ENCODE results near the gene DENND4C. TPM values are rescaled to one million over a fixed set of nuclear protein-coding genes. Genes with fewer than 3 reads are reported as not detected.
"Not testable (repeated sequence)": the region's sequence is repeated elsewhere in the genome, so short reads cannot be mapped to it uniquely, and the experiment has no call there.

Gene DENND4C
- polyA plus RNA-seq, 3 donors from 2014 or later = 40.6 to 49.1 (median 44.5) TPM

DNA sequence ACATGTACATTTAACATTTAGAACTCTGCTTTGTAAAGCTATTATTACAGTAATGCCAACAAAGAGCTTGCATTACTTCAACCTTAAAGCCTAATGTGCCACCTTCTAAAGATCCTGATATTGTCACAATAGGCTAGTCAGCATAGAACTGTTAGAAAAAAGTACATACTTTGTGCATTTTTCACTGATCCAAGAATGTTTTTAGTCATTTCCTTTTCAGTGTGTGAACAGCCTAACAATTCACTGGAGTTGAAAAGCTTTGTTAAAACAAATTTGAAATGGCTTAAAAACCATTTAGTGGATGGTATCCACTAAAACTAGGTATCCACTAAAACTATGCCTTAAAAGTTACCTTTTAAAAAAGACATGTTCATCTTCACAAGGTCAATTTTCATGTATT, 145.0 kb downstream of the DENND4C start:
- Mint-ChIP-seq H3K4me1 (peaks cover 35 to 45% of the 10 kb centered on the region in 2 donors), H3K27ac (peak overlapping the region in 3 of 6 donors; percentile 9 to 69 (median 40)), H3K27me3 (ENCODE audit: low read depth in 3 of 3) (peaks cover 9 to 18% (median 10%) of the 10 kb centered on the region in 3 donors), H3K4me3 (no peak overlapping the region), H3K36me3 (peaks cover 6 to 57% (median 34%) of the 10 kb centered on the region in 3 donors), H3K9me3 (no peaks in the 10 kb centered on the region)
- no peak for DNase-seq

DNA sequence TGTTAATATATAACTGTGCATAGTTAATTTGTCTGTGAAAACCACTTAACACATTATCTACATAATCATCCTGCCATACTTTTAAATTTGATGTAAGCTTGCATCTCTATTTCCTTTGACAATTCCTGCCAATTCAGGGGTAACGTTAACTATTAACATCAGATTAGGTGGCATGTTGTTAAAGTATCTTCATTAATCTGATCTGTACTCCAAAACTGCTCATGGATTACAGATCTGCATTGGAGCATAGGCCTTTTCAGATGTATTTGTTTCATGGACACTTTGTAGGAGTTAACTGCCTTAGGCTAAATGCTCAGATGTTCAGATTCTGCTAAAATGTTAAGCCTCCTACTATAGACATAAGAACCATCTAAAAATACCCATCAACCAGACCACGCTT, 146.4 kb downstream of the DENND4C start:
- no peaks in the 10 kb centered on the region for H3K9me3 Mint-ChIP-seq
- H3K36me3 Mint-ChIP-seq = peaks cover 6 to 54% (median 34%) of the 10 kb centered on the region in 3 donors
- no peak for DNase-seq
- peak overlapping the region in 2 of 5 donors; percentile 15 to 29 for H3K4me3 Mint-ChIP-seq
- peaks cover 9 to 18% (median 10%) of the 10 kb centered on the region in 3 donors for H3K27me3 Mint-ChIP-seq (ENCODE audit: low read depth in 3 of 3)
- H3K4me1 Mint-ChIP-seq = peaks cover 42 to 54% of the 10 kb centered on the region in 2 donors
- H3K27ac Mint-ChIP-seq = peak overlapping the region in 4 of 6 donors; percentile 11 to 67 (median 50)

DNA sequence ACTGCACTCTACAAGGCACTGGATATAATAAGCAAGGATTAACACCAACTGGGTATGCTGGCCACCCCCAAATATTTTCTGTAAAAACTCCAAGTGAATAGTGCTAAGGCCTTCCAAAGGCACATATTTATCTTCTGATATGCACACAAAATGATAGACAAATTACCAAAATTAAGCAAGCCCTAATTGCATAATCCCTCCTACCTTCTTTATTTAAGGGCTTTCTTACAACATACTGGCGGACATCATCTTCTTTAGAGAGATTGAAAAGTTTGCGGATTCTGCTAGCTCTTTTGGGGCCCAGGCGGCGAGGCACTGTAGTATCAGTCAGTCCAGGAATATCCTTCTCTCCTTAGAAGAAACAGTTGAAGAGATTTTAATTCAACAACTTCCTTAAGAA, 147.7 kb downstream of the DENND4C start:
- Mint-ChIP-seq H3K36me3 (peaks cover 6 to 45% (median 34%) of the 10 kb centered on the region in 3 donors), H3K27ac (peak overlapping the region in 5 of 6 donors; percentile 97 to 99 (median 98)), H3K27me3 (ENCODE audit: low read depth in 3 of 3) (peaks cover 9 to 18% (median 10%) of the 10 kb centered on the region in 3 donors), H3K4me1 (peaks cover 42 to 54% of the 10 kb centered on the region in 2 donors), H3K9me3 (no peaks in the 10 kb centered on the region), H3K4me3 (peak overlapping the region in 4 of 5 donors; percentile 26 to 100 (median 98))
- no peak for DNase-seq

DNA sequence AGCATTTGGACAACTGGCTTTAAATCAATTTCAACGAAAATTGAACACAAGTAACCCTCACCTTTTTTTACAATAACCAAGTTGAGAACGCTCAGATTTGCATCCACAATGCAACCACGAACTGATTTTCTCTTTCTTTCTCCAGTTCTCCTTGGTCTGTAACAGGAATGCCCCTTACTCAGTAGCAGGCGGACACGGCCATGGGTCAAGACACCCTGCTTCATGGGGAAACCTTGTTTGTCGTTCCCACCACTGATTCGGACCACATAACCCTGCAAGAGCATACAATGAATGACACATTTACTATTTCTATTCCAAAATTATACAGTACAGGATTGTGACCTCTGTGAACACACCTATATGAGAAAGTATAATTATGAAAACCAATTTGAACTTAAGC, 148.2 kb downstream of the DENND4C start:
- peak overlapping the region; percentile 97 to 99 (median 98) for H3K27ac Mint-ChIP-seq
- peak overlapping the region; percentile 96 to 100 (median 97) for H3K4me3 Mint-ChIP-seq
- H3K9me3 Mint-ChIP-seq = no peaks in the 10 kb centered on the region
- peaks cover 42 to 54% of the 10 kb centered on the region in 2 donors for H3K4me1 Mint-ChIP-seq
- peak in 1 of 3 donors; percentile 18 for DNase-seq
- peaks cover 6 to 43% (median 33%) of the 10 kb centered on the region in 3 donors for H3K36me3 Mint-ChIP-seq
- H3K27me3 Mint-ChIP-seq (ENCODE audit: low read depth in 3 of 3) = peaks cover 9 to 18% (median 10%) of the 10 kb centered on the region in 3 donors

DNA sequence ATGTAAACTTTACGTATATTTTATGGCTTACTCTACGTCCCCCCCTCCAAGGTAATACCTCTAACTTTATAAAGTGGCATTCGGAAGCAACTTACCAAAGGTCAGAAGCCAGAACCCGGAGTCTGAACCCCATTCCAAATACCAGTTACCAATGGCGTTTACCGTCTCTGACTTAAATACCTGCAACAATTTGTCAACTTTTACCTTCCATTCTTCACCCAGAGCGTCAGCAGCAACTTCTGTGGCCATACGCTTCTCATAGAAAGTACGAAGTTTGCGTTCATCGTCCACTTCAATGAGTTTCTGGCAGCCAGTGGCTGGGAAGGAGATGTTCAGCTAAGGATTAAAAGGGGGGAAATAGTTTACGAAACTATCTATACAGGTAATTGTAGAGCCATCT, 148.8 kb downstream of the DENND4C start:
- Mint-ChIP-seq H3K36me3 (peaks cover 6 to 40% (median 30%) of the 10 kb centered on the region in 3 donors), H3K4me3 (peak overlapping the region; percentile 96 to 100 (median 97)), H3K27ac (peak overlapping the region; percentile 97 to 99 (median 98)), H3K27me3 (ENCODE audit: low read depth in 3 of 3) (peaks cover 9 to 18% (median 10%) of the 10 kb centered on the region in 3 donors), H3K4me1 (peaks cover 42 to 54% of the 10 kb centered on the region in 2 donors), H3K9me3 (no peaks in the 10 kb centered on the region)
- DNase-seq = no peak

DNA sequence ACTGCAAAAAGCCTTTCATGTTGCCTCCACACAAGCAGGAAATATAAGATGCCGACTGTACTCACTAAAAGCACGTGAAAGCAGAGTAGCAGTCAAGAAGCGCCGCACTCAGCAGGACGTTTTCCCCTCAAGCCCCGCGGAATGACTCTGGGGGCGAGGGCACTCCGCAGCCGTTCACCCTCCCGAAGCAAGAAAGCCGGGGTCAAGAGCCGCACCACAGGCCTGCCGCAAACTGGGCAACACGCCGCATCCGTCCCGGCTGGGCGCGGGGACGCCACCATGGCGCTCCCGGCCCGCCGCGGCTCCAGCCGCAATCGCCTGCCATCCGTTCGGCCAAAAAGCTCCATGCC, 149.2 kb downstream of the DENND4C start:
- no peaks in the 10 kb centered on the region for H3K9me3 Mint-ChIP-seq
- H3K36me3 Mint-ChIP-seq = peaks cover 6 to 36% (median 30%) of the 10 kb centered on the region in 3 donors
- H3K4me3 Mint-ChIP-seq = peak overlapping the region; percentile 96 to 100 (median 97)
- peaks cover 42 to 54% of the 10 kb centered on the region in 2 donors for H3K4me1 Mint-ChIP-seq
- peaks cover 9 to 18% (median 10%) of the 10 kb centered on the region in 3 donors for H3K27me3 Mint-ChIP-seq (ENCODE audit: low read depth in 3 of 3)
- DNase-seq = no peak
- peak overlapping the region; percentile 97 to 99 (median 98) for H3K27ac Mint-ChIP-seq

DNA sequence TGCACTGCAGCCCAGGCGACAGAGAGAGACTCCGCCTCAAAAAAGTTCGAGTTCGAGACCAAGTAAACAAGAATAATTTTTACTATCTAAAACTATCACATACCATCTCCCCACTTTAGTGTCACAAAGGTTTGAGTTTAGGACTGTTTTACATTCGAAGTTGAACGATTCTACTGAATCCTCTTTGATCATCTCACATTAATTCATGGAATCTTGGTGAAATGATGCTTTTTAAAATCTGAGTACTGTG, 150.3 kb downstream of the DENND4C start:
- H3K9me3 Mint-ChIP-seq = no peaks in the 10 kb centered on the region
- no peak for DNase-seq
- H3K4me1 Mint-ChIP-seq = peaks cover 42 to 54% of the 10 kb centered on the region in 2 donors
- H3K27ac Mint-ChIP-seq = peak overlapping the region; percentile 97 to 99 (median 98)
- H3K4me3 Mint-ChIP-seq = peak overlapping the region; percentile 96 to 100 (median 97)
- H3K27me3 Mint-ChIP-seq (ENCODE audit: low read depth in 3 of 3) = peaks cover 9 to 18% (median 10%) of the 10 kb centered on the region in 3 donors
- peaks cover 6 to 30% (median 24%) of the 10 kb centered on the region in 3 donors for H3K36me3 Mint-ChIP-seq

DNA sequence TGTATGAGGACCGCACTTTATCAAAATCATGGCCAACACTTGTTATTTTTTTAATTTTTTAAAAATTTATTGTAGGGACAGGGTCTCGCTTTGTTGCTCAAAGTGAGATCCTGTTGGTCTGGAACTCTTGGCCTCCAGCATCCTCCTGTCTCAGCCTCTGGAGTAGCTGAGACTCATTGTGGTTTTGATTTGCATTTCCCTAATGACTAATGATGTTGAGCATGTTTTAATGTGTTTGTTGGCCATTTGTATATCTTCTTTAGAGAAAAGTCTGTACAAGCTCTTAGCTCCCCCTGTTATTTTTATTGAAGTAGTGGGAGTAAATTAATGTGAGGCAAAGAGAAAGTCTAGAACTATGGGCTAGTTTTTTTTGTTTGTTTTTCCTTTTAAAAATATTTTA, 151.2 kb downstream of the DENND4C start:
- no peak for DNase-seq
- peaks cover 40 to 47% of the 10 kb centered on the region in 2 donors for H3K4me1 Mint-ChIP-seq
- peaks cover 9 to 21% (median 10%) of the 10 kb centered on the region in 3 donors for H3K27me3 Mint-ChIP-seq (ENCODE audit: low read depth in 3 of 3)
- H3K27ac Mint-ChIP-seq = peak overlapping the region in 2 of 6 donors; percentile 97 to 99
- no peaks in the 10 kb centered on the region for H3K9me3 Mint-ChIP-seq
- peak overlapping the region in 3 of 5 donors; percentile 21 to 99 (median 29) for H3K4me3 Mint-ChIP-seq
- peaks cover 10 to 21% (median 15%) of the 10 kb centered on the region in 3 donors for H3K36me3 Mint-ChIP-seq

DNA sequence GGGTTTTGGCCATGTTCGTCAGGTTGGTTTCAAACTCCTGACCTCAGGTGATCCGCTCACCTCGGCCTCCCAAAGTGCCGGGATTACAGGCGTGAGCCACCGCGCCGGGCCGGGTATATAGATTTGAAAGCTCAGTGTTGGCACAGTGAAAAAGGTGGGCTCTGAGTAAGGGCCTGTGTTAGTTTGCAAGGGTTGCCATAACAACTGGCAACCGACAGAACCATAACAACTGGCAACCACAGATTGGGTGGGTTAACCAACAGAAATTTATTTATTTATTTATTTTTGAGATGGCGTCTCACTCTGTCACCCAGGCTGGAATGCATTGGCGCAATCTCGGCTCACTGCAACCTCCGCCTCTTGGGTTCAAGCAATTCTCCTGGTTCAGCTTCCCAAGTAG, 154.7 kb downstream of the DENND4C start:
- not testable (repeated sequence) for H3K36me3 Mint-ChIP-seq; H3K9me3 Mint-ChIP-seq; H3K4me3 Mint-ChIP-seq; H3K27ac Mint-ChIP-seq; DNase-seq; H3K27me3 Mint-ChIP-seq (ENCODE audit: low read depth in 3 of 3)
- H3K4me1 Mint-ChIP-seq = peaks cover 10 to 12% of the 10 kb centered on the region in 2 donors

DNA sequence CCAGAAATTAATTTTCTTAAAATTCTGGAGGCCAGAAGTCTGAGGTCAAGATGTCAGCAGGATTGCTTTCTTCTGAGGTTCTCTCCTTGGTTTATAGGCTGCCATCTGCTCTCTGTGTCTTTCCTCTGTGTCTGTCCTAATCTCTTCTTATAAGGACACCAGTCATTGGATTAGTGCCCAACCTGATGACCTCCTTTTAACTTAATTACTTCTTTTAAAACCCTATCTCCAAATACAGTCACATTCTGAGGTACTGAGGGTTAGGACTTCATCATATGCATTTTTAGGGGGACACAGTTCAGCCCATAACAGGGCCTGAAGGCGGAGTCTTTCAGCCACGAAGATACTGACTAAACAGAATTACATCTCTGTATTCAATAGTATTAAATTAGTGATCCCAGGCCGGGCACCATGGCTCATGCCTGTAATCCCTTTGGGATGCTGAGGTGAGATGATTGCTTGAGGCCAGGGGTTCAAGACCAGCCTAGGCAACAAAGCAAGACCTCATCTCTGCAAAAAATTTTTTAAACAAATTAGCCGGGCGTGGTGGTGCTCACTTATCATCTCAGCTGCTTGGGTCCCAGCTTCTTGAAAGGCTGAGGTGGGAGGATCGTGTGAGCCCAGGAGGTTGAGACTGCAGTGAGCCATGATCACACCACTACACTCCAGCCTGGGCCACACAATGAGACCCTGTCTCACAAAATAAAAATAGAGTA, 155.5 kb downstream of the DENND4C start:
- H3K4me1 Mint-ChIP-seq = peaks cover 4 to 5% of the 10 kb centered on the region in 2 donors
- H3K4me3 Mint-ChIP-seq = no peak overlapping the region
- no peaks in the 10 kb centered on the region for H3K9me3 Mint-ChIP-seq
- H3K36me3 Mint-ChIP-seq = peaks cover 0 to 4% (median 0%) of the 10 kb centered on the region in 3 donors
- peaks cover 2 to 7% (median 3%) of the 10 kb centered on the region in 3 donors for H3K27me3 Mint-ChIP-seq (ENCODE audit: low read depth in 3 of 3)
- H3K27ac Mint-ChIP-seq = no peak overlapping the region
- no peak for DNase-seq

DNA sequence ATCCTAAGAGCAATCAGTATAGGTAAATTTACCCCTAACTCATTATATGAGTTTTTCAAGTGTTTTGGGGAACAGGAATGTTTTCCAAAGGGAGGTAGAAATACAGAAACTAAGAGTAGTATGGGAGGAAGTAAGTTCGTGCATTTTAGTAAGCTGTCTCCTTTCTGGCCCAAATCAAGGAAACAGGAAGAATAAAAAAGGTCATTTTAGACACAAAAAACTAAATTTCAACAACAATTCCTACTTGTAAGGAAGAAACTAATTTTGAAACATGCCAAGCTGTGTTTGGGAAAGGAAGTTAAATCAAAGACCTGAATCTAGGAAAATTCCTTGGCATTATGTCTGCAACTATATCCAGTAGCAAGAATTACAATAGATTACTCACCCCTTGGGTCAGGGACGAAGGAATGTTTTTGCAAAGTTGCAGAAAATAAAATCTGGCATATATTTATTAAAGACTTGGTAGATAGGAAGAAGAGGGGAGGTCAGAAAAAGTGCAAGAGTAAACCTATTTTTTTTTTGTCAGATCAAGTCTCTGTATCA, 156.1 kb downstream of the DENND4C start:
- H3K36me3 Mint-ChIP-seq = peaks cover 0 to 4% (median 0%) of the 10 kb centered on the region in 3 donors
- H3K4me1 Mint-ChIP-seq = no peaks in the 10 kb centered on the region
- DNase-seq = no peak
- H3K27ac Mint-ChIP-seq = no peak overlapping the region
- H3K4me3 Mint-ChIP-seq = no peak overlapping the region
- H3K9me3 Mint-ChIP-seq = no peaks in the 10 kb centered on the region
- H3K27me3 Mint-ChIP-seq (ENCODE audit: low read depth in 3 of 3) = peaks cover 3 to 7% (median 4%) of the 10 kb centered on the region in 3 donors

DNA sequence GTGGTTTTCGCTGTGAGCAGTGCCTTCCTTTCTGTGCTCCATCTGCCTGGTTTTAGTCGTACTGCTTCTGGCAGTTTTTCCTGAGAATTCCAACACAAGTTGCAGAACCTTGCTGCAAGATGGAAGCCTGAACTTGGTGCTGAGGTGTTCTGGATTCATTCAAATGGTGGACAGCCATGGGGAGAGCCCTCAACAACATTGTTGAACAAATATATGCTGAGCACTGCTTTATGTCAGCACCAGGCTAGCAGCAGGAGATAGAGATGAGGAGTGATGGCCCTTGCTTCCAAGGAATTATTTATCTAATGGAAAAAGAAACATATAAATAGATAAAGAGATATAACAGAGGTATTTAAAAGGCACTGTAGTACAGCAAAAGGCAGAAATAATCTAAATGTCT, 156.8 kb downstream of the DENND4C start:
- Mint-ChIP-seq H3K27ac (no peak overlapping the region), H3K27me3 (ENCODE audit: low read depth in 3 of 3) (peaks cover 3 to 7% (median 6%) of the 10 kb centered on the region in 3 donors), H3K4me3 (no peak overlapping the region), H3K9me3 (no peaks in the 10 kb centered on the region), H3K36me3 (peaks cover 0 to 4% (median 0%) of the 10 kb centered on the region in 3 donors), H3K4me1 (no peaks in the 10 kb centered on the region)
- DNase-seq = no peak

DNA sequence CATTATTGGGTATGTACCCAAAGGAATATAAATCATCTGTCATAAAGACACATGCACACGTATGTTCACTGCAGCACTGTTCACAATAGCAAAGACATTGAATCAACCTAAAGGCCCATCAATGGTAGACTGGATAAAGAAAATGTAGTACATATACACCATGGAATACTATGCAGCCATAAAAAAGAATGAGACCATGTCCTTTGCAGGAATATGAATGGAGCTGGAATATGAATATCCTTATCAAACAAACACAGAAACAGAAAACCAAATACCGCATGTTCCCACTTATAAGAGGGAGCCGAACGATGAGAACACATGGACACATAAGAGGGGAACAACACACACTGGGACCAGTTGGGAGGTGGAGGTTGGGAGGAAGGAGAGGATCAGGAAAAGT, 159.0 kb downstream of the DENND4C start:
- H3K9me3 Mint-ChIP-seq; H3K4me1 Mint-ChIP-seq; H3K36me3 Mint-ChIP-seq; DNase-seq; H3K27me3 Mint-ChIP-seq (ENCODE audit: low read depth in 3 of 3); H3K27ac Mint-ChIP-seq; H3K4me3 Mint-ChIP-seq: not testable (repeated sequence)

DNA sequence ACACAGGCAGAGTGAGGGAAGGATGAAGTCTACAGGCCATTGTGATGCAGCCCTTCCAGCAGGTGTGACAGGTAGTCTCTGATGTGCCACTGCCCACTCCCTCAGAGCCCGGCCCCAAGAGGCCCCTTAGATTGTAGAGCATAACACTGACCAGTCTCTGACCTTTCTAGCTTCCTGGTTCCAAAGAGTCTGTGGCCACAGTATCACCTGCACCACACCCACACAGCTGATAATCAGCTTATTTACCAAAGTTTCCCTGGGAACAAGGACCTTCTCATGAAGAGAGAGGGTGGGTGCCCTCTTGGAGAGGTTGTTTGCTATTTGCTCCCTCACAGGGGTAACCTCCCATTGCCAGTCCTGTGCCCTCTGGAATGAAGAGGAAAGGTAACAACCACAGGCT, 167.4 kb downstream of the DENND4C start:
- Mint-ChIP-seq H3K27ac (no peak overlapping the region), H3K9me3 (no peaks in the 10 kb centered on the region), H3K4me3 (no peak overlapping the region), H3K4me1 (no peaks in the 10 kb centered on the region), H3K27me3 (ENCODE audit: low read depth in 3 of 3) (peaks cover 2% of the 10 kb centered on the region in 3 donors), H3K36me3 (no peaks in the 10 kb centered on the region)
- DNase-seq = no peak

Data from immature natural killer cell (primary cell).